Stimulated activated naive CD8-positive, alpha-beta T cell treated with anti-CD3 and anti-CD28 coated beads, Interleukin-15, Interleukin-2, amounts not matched to agents 100 U/mL and 50 U/mL, for 24 hours (primary cell): Measurements from ENCODE around the gene FMO2.
"Not testable (repeated sequence)": the region's sequence is repeated elsewhere in the genome, so short reads cannot be mapped to it uniquely, and the experiment has no call there.

Source experiments
- ATAC-seq: fragments of 150-1000 bp; cut with Tn5 transposase; one replicate; pipeline ENCODE4 v1.10.0; 2021
- DNase-seq: peaks from one replicate; pipeline ENCODE4 v3.0.0; 2021

Gene FMO2

GRCh38 chr1:171219346-171220080 lies 34.4 kb downstream of the FMO2 start:
- DNase-seq (no peak), ATAC-seq (no peak)

- no peak for ATAC-seq
- DNase-seq, result no peak
Observed at GRCh38 chr1:171220081-171220420, 35.0 kb downstream of the FMO2 start.

GRCh38 chr1:171220581-171221054 lies 35.5 kb downstream of the FMO2 start:
- ATAC-seq (no peak), DNase-seq (no peak)

GRCh38 chr1:171221665-171222591 lies 36.8 kb downstream of the FMO2 start:
- DNase-seq, result no peak

GRCh38 chr1:171222936-171223335 lies 37.8 kb downstream of the FMO2 start:
- DNase-seq, result no peak
- no peak for ATAC-seq

More at GRCh38 chr1:171221665-171222591, 36.8 kb downstream of the FMO2 start:
- no peak for ATAC-seq

GRCh38 chr1:171224257-171224656 lies 39.2 kb downstream of the FMO2 start:
- ATAC-seq, DNase-seq: not testable (repeated sequence)

GRCh38 chr1:171226747-171227370 lies 41.8 kb downstream of the FMO2 start:
- no peak for DNase-seq

GRCh38 chr1:171231326-171231725 lies 46.2 kb downstream of the FMO2 start:
- no peak for ATAC-seq
- no peak for DNase-seq

More at GRCh38 chr1:171226747-171227370, 41.8 kb downstream of the FMO2 start:
- ATAC-seq, result no peak

- DNase-seq (no peak), ATAC-seq (no peak)
Observed at GRCh38 chr1:171233183-171233582, 48.1 kb downstream of the FMO2 start.

GRCh38 chr1:171236231-171236630 lies 51.1 kb downstream of the FMO2 start:
- DNase-seq, ATAC-seq: not testable (repeated sequence)

- ATAC-seq, result no peak
- DNase-seq, result no peak
Observed at GRCh38 chr1:171243878-171244277, 58.8 kb downstream of the FMO2 start.

- no peak for ATAC-seq
- DNase-seq, result peak; percentile 11
Observed at GRCh38 chr1:171245458-171246064, 60.5 kb downstream of the FMO2 start.

GRCh38 chr1:171247501-171247900 lies 62.4 kb downstream of the FMO2 start:
- ATAC-seq (no peak), DNase-seq (no peak)

GRCh38 chr1:171248302-171248701 lies 63.2 kb downstream of the FMO2 start, which contains the start of gene FMO1:
FMO1 (plus strand) TSS chr1:171248494; CDS start chr1:171258088, 9,594 bp downstream.
- DNase-seq (no peak), ATAC-seq (no peak)

- no peak for DNase-seq
Observed at GRCh38 chr1:171248841-171249240, 63.7 kb downstream of the FMO2 start.

GRCh38 chr1:171250263-171250662 lies 65.2 kb downstream of the FMO2 start:
- DNase-seq (no peak), ATAC-seq (no peak)

More at GRCh38 chr1:171248841-171249240, 63.7 kb downstream of the FMO2 start:
- no peak for ATAC-seq

- peak; percentile 67 for ATAC-seq
- DNase-seq, result peak; percentile 43
Observed at GRCh38 chr1:171251042-171251951, 66.2 kb downstream of the FMO2 start.

- ATAC-seq (no peak), DNase-seq (no peak)
Observed at GRCh38 chr1:171251952-171252300, 66.8 kb downstream of the FMO2 start.

- no peak for ATAC-seq
- DNase-seq, result peak; percentile 5
Observed at GRCh38 chr1:171252482-171252881, 67.4 kb downstream of the FMO2 start.

- no peak for ATAC-seq
- no peak for DNase-seq
Observed at GRCh38 chr1:171254859-171255258, 69.8 kb downstream of the FMO2 start.
